Mesendoderm (in vitro differentiated cells): ENCODE data around the gene NUDT1.

Experiments used
- DNase-seq: peaks from one replicate; pipeline ENCODE4 v3.0.0; 2013
- H2AK5ac ChIP-seq: 2 replicates; pipeline ENCODE4 v1.6.1; 2013; ENCODE audit warnings: low read length, inconsistent platforms
- H2BK120ac ChIP-seq: 2 replicates; pipeline ENCODE4 v1.6.1; 2013; ENCODE audit warnings: low read depth, mild to moderate bottlenecking, low read length, moderate library complexity, mixed read lengths
- H2BK15ac ChIP-seq: replicated peaks from 2 replicates; pipeline ENCODE4 v1.6.1; 2013; ENCODE audit warnings: low read depth, mild to moderate bottlenecking, moderate library complexity
- H2BK5ac ChIP-seq: 2 replicates; pipeline ENCODE4 v1.6.1; 2013; ENCODE audit warnings: low read length, inconsistent platforms
- H3K18ac ChIP-seq: 2 replicates; pipeline ENCODE4 v1.6.1; 2013; ENCODE audit warnings: mild to moderate bottlenecking, low read length, mixed read lengths
- H3K23ac ChIP-seq: one replicate; pipeline ENCODE4 v1.6.1; 2013; ENCODE audit warnings: low read length
- H3K27ac ChIP-seq: 2 replicates; pipeline ENCODE4 v1.5.1; 2013; ENCODE audit warnings: low read depth, mild to moderate bottlenecking, inconsistent platforms, low read length, moderate library complexity
- H3K27me3 ChIP-seq: 2 replicates; pipeline ENCODE4 v1.6.1; 2013; ENCODE audit warnings: low read length, control low read depth, mild to moderate bottlenecking, inconsistent platforms; ENCODE audit not compliant: insufficient read depth, poor library complexity
- H3K36me3 ChIP-seq: 2 replicates; pipeline ENCODE4 v1.6.1; 2013; ENCODE audit warnings: low read length, inconsistent platforms; ENCODE audit not compliant: control insufficient read depth, insufficient read depth
- H3K4ac ChIP-seq: one replicate; pipeline ENCODE4 v1.6.1; 2013; ENCODE audit warnings: low read depth, mild to moderate bottlenecking, low read length, moderate library complexity
- H3K4me1 ChIP-seq: 2 replicates; pipeline ENCODE4 v1.6.1; 2013; ENCODE audit warnings: low read depth, low read length, inconsistent platforms; ENCODE audit not compliant: control insufficient read depth
- H3K4me2 ChIP-seq: 2 replicates; pipeline ENCODE4 v1.6.1; 2013; ENCODE audit warnings: low read length
- H3K4me3 ChIP-seq: 2 replicates; pipeline ENCODE4 v1.5.1; 2013; ENCODE audit warnings: mild to moderate bottlenecking, low read length
- H3K56ac ChIP-seq: one replicate; pipeline ENCODE4 v1.6.1; 2013; ENCODE audit warnings: low read length
- H3K79me1 ChIP-seq: 2 replicates; pipeline ENCODE4 v1.6.1; 2013; ENCODE audit warnings: low read length, inconsistent platforms
- H3K79me2 ChIP-seq: 2 replicates; pipeline ENCODE4 v1.6.1; 2013; ENCODE audit warnings: mild to moderate bottlenecking, low read length; ENCODE audit not compliant: control insufficient read depth, insufficient read depth
- H3K9ac ChIP-seq: 2 replicates; pipeline ENCODE4 v1.6.1; 2013; ENCODE audit warnings: low read length, inconsistent platforms
- H4K5ac ChIP-seq: one replicate; pipeline ENCODE4 v1.6.1; 2013; ENCODE audit warnings: low read length
- H4K8ac ChIP-seq: one replicate; pipeline ENCODE4 v1.6.1; 2013; ENCODE audit warnings: low read depth, mild to moderate bottlenecking, control low read depth, low read length, moderate library complexity
- WGBS: extraction: QIAGEN DNeasy Blood & Tissue Kit; methylation state at CpG from one replicate; pipeline ENCODE4 v1.1.7; 2013; ENCODE audit warnings: low lambda C conversion rate, missing lambda C conversion rate; ENCODE audit not compliant: insufficient coverage; ENCODE audit errors: extremely low coverage; 5-methylcytosine and 5-hydroxymethylcytosine counted together

NUDT1 gene

GRCh38 chr7:2196381-2197378, 45.3 kb upstream of the NUDT1 start:
- Histone ChIP-seq H3K18ac (no peak overlapping the region), H2BK120ac (no peak overlapping the region), H3K79me2 (no peaks in the 10 kb centered on the region), H4K5ac (no peak overlapping the region), H3K4ac (no peak overlapping the region), H3K36me3 (peaks cover 9% of the 10 kb centered on the region), H2BK15ac (no peak overlapping the region), H3K79me1 (peaks cover 2% of the 10 kb centered on the region), H3K27me3 (no peaks in the 10 kb centered on the region), H3K23ac (no peak overlapping the region), H4K8ac (no peak overlapping the region), H3K4me2 (no peak overlapping the region), H3K9ac (no peak overlapping the region), H3K56ac (no peak overlapping the region), H2BK5ac (no peak overlapping the region), H3K4me1 (no peaks in the 10 kb centered on the region), H3K27ac (no peak overlapping the region), H2AK5ac (no peak overlapping the region), H3K4me3 (no peak overlapping the region)
- no peak for DNase-seq
- WGBS, result no CpG with 5 or more reads among the region's 32 CpGs

GRCh38 chr7:2197436-2198155, 44.4 kb upstream of the NUDT1 start:
- WGBS, result no CpG with 5 or more reads among the region's 21 CpGs
- no peaks in the 10 kb centered on the region for H3K4me1 ChIP-seq
- no peak overlapping the region for H3K9ac ChIP-seq
- H4K8ac ChIP-seq, result no peak overlapping the region
- no peaks in the 10 kb centered on the region for H3K27me3 ChIP-seq
- H3K4ac ChIP-seq, result no peak overlapping the region
- peak; percentile 29 for DNase-seq
- no peak overlapping the region for H3K4me2 ChIP-seq
- no peak overlapping the region for H3K4me3 ChIP-seq
- no peaks in the 10 kb centered on the region for H3K79me2 ChIP-seq
- H2AK5ac ChIP-seq, result no peak overlapping the region
- no peak overlapping the region for H2BK15ac ChIP-seq
- no peak overlapping the region for H3K23ac ChIP-seq
- H3K79me1 ChIP-seq, result peaks cover 2% of the 10 kb centered on the region
- H2BK5ac ChIP-seq, result no peak overlapping the region
- H3K18ac ChIP-seq, result no peak overlapping the region
- H3K56ac ChIP-seq, result no peak overlapping the region
- no peak overlapping the region for H2BK120ac ChIP-seq
- no peak overlapping the region for H4K5ac ChIP-seq
- no peak overlapping the region for H3K27ac ChIP-seq
- H3K36me3 ChIP-seq, result peaks cover 9% of the 10 kb centered on the region

GRCh38 chr7:2198206-2198605, 43.8 kb upstream of the NUDT1 start:
- H3K56ac ChIP-seq, result no peak overlapping the region
- peaks cover 9% of the 10 kb centered on the region for H3K36me3 ChIP-seq
- H4K8ac ChIP-seq, result no peak overlapping the region
- H3K4me3 ChIP-seq, result no peak overlapping the region
- no peak overlapping the region for H3K23ac ChIP-seq
- H3K27ac ChIP-seq, result no peak overlapping the region
- H3K79me2 ChIP-seq, result no peaks in the 10 kb centered on the region
- H3K79me1 ChIP-seq, result peaks cover 2% of the 10 kb centered on the region
- H3K4me2 ChIP-seq, result no peak overlapping the region
- H3K27me3 ChIP-seq, result no peaks in the 10 kb centered on the region
- no peak for DNase-seq
- H2BK15ac ChIP-seq, result no peak overlapping the region
- no peak overlapping the region for H3K18ac ChIP-seq
- no peak overlapping the region for H2BK120ac ChIP-seq
- H2AK5ac ChIP-seq, result no peak overlapping the region
- no CpG with 5 or more reads among the region's 15 CpGs for WGBS
- H3K4ac ChIP-seq, result no peak overlapping the region
- H4K5ac ChIP-seq, result no peak overlapping the region
- no peak overlapping the region for H2BK5ac ChIP-seq
- H3K4me1 ChIP-seq, result no peaks in the 10 kb centered on the region
- no peak overlapping the region for H3K9ac ChIP-seq

DNA sequence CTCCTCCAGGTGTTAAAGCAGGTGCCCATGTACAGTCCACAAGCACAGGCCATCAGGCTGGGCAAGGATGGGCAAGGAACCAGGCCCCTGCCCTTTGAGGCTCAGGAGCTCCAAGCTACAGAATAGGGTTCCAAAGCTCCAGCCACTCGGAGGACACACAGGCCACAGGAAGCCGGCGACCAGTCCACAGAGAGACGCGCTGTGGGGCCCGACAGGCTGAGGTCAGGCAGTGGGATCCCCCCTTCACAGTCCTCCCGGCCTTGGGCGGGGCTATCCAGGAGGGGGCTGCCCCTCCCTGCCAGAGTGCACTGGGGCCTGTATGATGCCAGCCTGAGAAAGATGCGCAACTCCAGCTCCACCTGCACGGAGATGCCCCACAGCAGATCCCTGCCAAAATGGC, 43.3 kb upstream of the NUDT1 start:
- H3K9ac ChIP-seq, result no peak overlapping the region
- H2BK15ac ChIP-seq, result no peak overlapping the region
- no peak overlapping the region for H3K27ac ChIP-seq
- H3K27me3 ChIP-seq, result no peaks in the 10 kb centered on the region
- H2BK5ac ChIP-seq, result no peak overlapping the region
- peaks cover 9% of the 10 kb centered on the region for H3K36me3 ChIP-seq
- H3K4me1 ChIP-seq, result no peaks in the 10 kb centered on the region
- no peak overlapping the region for H4K8ac ChIP-seq
- no peak overlapping the region for H3K4me3 ChIP-seq
- no peak overlapping the region for H3K4ac ChIP-seq
- no peak overlapping the region for H2BK120ac ChIP-seq
- H3K18ac ChIP-seq, result no peak overlapping the region
- H3K56ac ChIP-seq, result no peak overlapping the region
- peaks cover 2% of the 10 kb centered on the region for H3K79me1 ChIP-seq
- H4K5ac ChIP-seq, result no peak overlapping the region
- no peak overlapping the region for H3K23ac ChIP-seq
- WGBS, result no CpG with 5 or more reads among the region's 10 CpGs
- H3K4me2 ChIP-seq, result no peak overlapping the region
- no peaks in the 10 kb centered on the region for H3K79me2 ChIP-seq
- no peak for DNase-seq
- H2AK5ac ChIP-seq, result no peak overlapping the region

DNA sequence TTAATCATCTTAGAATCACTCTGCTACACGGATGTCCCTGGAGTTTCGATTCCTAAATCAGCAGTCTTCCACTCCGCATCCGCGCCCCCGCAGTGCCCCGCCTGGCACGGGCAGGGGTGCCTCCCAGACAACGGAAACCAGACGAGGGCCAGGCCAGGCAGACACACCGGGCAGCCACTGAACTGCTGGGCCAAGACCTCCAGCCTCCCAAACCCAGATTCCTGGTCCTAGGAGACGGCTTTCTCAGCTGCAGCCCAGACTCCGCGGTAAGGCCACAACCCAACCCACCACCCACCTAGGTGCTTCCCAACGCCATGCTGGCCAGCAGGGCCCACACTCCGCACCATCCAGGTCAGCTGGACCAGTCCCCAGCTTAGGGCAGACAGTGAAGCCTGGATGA, 42.5 kb upstream of the NUDT1 start:
- Histone ChIP-seq H3K4me3 (no peak overlapping the region), H3K36me3 (peaks cover 9% of the 10 kb centered on the region), H4K8ac (no peak overlapping the region), H3K9ac (no peak overlapping the region), H2BK120ac (no peak overlapping the region), H3K56ac (no peak overlapping the region), H3K27ac (no peak overlapping the region), H3K4ac (no peak overlapping the region), H2BK15ac (no peak overlapping the region), H2AK5ac (no peak overlapping the region), H3K27me3 (no peaks in the 10 kb centered on the region), H3K4me1 (no peaks in the 10 kb centered on the region), H4K5ac (no peak overlapping the region), H3K79me2 (no peaks in the 10 kb centered on the region), H3K79me1 (peaks cover 2% of the 10 kb centered on the region), H3K23ac (no peak overlapping the region), H3K4me2 (no peak overlapping the region), H2BK5ac (no peak overlapping the region), H3K18ac (no peak overlapping the region)
- WGBS, result no CpG with 5 or more reads among the region's 16 CpGs
- no peak for DNase-seq
